GM18909 (cell line): Measurements from ENCODE around the gene MSMO1.
"Not testable (repeated sequence)": the region's sequence is repeated elsewhere in the genome, so short reads cannot be mapped to it uniquely, and the experiment has no call there.

ENCODE experiments used
- ATAC-seq: cut with Tn5 transposase; IDR thresholded peaks from one replicate; pipeline ENCODE4 v1.9.1; 2021; ENCODE audit warnings: mild to moderate bottlenecking; ENCODE audit not compliant: unreplicated experiment, poor library complexity

The MSMO1 gene

GRCh38 chr4:165327211-165328100 lies at the start of gene MSMO1:
Gene MSMO1 (plus strand): TSS chr4:165327669. CDS start chr4:165333371, 5,702 bp downstream.
- ATAC-seq = peak; percentile 98

- not testable (repeated sequence) for ATAC-seq
These were observed 47.9 kb upstream of the MSMO1 start for GRCh38 chr4:165279531-165279930.

GRCh38 chr4:165284697-165285096 lies 42.8 kb upstream of the MSMO1 start:
- ATAC-seq = not testable (repeated sequence)

GRCh38 chr4:165286619-165287340 lies 40.7 kb upstream of the MSMO1 start:
- peak; percentile 82 for ATAC-seq

GRCh38 chr4:165288226-165288625 lies 39.2 kb upstream of the MSMO1 start:
- ATAC-seq = peak; percentile 73

- peak; percentile 31 for ATAC-seq
These were observed 38.6 kb upstream of the MSMO1 start for GRCh38 chr4:165288639-165289422.

- ATAC-seq = no peak
These were observed 38.1 kb upstream of the MSMO1 start for GRCh38 chr4:165289423-165289785.

GRCh38 chr4:165293061-165293460 lies 34.4 kb upstream of the MSMO1 start:
- no peak for ATAC-seq

- ATAC-seq = no peak
These were observed 33.4 kb upstream of the MSMO1 start for GRCh38 chr4:165293927-165294649.

- ATAC-seq = peak; percentile 95
These were observed 32.6 kb upstream of the MSMO1 start for GRCh38 chr4:165294907-165295306.

GRCh38 chr4:165297626-165298025 lies 29.8 kb upstream of the MSMO1 start:
- ATAC-seq = no peak

- ATAC-seq = no peak
These were observed 27.9 kb upstream of the MSMO1 start for GRCh38 chr4:165299399-165300060.

GRCh38 chr4:165301833-165302232 lies 25.6 kb upstream of the MSMO1 start:
- ATAC-seq = peak; percentile 88

GRCh38 chr4:165302658-165303057 lies 24.8 kb upstream of the MSMO1 start:
- ATAC-seq = no peak

GRCh38 chr4:165308166-165308565 lies 19.3 kb upstream of the MSMO1 start:
- ATAC-seq = no peak

- no peak for ATAC-seq
These were observed 18.9 kb upstream of the MSMO1 start for GRCh38 chr4:165308606-165309005.

GRCh38 chr4:165309456-165309855 lies 18.0 kb upstream of the MSMO1 start:
- no peak for ATAC-seq

- ATAC-seq = no peak
These were observed 15.0 kb upstream of the MSMO1 start for GRCh38 chr4:165312506-165312905.

GRCh38 chr4:165319030-165319429 lies 8.4 kb upstream of the MSMO1 start:
- ATAC-seq = no peak

GRCh38 chr4:165319509-165319908 lies 8.0 kb upstream of the MSMO1 start:
- ATAC-seq = no peak
